NCI-H1930 (cell line): Measurements from ENCODE around the gene ZDHHC9.

Source experiments
- DNase-seq, 2 experiments: peaks; one replicate each; lab custom pipeline; 2025; lab: John Stamatoyannopoulos, UW

ZDHHC9 gene

DNA sequence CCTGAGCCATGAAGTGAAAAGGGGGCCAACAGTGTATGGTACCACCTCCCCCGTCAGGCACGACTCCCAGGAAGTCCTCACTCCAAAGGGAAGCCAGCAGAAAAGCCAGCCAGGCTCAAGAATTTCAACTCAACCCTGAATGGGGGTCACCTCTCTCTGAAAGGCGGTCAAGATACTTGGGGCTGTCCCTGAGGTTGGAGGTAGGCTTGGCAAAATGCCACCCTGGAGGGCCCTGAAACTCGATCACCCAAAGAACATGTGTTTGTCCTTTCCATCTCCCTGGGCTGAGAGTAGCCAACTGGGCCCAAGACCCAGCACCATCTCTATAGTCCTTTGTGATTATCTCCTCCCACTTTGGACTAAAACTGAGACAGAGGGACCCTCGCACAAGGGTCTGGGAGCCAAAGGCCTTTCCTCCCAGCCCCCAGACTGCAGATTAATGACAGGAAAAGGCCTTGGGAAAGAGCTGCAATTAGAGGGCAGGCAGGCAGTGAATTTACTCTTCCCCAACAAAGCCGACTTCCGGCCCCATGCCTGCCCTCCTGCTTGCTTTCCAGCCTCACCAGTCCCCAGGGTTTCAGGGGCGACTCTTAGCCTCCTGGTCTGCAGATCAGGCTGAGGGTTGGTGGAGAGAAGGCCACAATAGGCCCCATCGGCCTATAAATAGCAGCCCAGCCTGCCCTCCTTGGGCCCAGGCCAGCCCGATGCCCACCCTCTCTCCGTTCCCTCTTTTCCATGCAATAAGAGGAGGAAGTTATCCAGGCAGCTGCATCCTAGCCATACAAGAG lies 58.3 kb downstream of the ZDHHC9 start:
- no peak for DNase-seq

DNA sequence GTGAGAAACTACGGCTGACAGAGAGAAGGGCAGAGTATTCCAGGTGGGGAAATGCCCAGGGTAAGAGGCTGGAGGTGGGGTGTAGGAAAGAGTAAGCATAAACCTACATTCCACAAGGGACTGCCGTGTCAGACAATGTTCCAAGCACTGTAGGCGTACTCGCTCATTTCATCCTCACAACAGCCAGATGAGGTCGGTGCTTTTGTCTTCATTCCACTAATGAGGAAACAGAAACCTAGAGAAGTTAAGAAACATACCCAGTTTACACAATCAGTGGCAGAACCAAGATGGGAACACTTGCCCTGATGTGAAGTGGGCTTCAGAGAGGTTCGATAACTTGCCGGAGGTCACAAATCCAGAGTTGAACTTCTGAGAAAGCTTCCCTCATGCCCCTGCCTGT lies 59.3 kb downstream of the ZDHHC9 start:
- no peak for DNase-seq

DNA sequence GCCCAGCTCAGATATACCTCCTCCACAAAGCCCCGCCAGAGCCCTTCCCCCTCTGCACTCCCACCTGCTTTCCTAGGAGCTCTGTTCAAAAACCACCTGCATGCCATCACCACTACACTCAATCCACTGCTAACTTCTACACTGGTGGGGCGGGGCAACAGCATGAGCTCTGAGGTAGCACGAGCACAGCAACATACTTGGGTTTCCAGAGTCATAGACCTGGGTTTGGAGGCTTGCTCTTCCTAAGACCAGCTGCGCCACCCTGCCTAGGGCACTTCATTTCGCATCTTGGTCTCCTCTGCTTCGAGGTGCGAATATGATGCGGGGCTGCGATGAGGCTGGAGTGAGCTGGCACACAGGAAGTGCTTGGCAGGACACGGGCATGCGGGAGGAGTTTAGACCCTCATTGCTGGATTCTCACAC lies 60.4 kb downstream of the ZDHHC9 start:
- no peak for DNase-seq

DNA sequence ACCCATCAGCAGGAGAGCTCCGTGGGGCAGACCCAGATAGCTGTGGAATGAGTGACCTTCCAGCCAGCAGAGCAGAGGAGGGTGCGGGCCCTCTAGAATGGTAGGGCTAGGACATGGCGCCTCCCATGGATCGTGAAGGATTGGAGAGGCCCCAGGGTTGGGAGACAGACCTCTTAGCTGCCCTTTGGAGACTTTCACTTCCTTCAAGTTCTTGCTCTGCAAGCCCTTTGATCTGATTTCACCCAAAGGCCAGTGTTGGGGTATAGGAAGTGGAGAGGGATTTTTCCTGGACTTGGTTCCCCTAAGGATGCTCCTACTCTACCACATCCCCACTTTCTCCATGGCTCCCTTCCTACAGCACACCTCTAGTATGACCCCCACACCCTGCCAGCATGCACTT lies 61.0 kb downstream of the ZDHHC9 start:
- DNase-seq: no peak

DNA sequence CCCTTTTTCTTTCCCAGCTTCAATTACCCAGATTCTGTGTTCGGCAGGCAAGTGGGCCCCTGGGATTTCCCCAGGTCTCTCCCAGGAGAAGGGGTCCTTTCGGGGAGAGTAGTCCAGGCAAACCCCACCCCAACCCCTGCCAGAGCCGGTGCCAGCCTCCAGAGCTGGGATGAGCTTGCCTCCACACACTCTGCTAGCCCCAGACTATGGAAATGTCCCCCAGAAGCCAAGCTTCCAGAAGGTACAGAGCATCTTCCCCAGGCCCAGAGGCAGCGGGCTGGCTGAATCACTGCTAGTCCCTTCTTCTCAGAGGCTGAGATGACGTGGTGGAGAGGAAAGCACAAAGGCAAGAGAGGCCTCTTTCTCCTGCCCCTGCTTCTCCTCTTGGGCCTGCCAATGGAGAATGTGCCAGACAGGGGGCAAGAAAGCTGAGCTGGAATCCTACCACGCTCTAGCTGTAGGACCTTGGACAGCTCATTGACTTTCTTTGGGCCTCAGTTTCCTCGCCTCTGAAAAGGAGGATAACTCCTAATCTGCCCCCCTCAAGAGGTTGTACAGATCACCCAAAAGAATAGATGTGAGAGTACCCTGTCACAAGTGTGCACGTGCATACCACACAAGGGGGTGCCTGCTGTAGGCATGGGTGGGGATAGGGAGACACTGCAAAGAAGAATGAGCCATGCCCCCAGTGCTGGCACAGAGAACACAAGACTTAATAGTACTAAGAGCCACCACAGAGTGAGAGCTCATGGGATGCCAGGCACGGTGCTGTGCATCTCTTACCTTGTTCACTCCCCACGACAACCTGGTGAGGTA lies 61.8 kb downstream of the ZDHHC9 start:
- DNase-seq: no peak

DNA sequence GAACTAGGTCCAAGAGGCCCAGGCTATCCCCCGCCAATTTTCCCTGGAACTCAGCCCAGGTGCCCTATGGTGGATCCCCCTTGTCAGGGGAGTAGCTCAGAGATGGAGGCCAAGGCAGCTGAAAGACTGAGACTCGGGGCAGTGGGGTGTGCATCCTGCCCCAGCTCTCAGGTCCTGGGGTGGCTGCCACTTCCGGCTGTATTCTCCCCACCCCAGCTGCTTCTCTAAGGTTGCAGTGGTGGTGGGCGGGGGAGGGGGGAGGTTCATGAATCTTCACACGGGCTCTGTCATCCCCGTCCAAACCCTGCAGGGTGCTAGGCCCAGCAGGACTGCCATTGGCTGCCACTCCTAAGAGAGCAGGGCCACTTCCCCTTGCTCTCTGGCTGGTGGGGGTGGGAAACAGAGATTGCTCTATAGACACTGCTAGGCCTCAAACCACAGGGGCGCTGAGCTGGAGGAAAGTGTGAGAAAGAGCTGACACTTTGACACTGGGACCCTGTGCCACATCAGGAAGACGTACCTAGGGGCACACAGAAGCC lies 62.5 kb downstream of the ZDHHC9 start:
- DNase-seq: no peak

DNA sequence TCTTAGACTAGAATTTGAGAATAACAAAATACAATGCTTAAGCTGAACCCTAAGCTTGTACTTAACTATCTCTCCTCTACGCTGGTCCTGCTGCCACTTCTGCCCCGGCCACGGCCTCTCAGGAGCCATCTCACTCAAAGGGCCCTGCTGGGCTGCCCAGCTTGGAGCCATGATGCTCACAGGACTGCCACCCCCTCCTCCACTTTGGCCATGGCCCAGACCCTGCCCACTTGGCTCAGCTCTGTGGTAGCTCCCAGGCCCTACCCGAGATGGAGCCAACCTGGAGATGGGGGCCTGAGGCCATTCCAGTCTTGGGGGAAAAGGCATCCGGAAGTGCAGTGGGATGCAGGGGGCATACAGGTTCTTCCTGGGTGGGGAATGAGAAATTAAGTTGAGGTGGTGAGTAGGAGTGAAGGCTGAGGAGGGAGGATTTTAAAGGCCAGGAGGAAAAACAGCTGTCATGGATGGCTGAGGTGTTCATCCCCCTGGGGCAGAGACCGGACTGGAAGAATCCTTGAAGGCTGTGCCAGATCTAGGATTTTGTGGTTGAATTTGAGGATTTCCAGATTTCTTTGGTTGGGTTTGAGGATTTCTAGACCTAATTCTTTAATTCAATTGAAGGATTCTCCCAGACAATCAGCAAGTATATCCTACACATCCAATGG lies 63.1 kb downstream of the ZDHHC9 start:
- no peak for DNase-seq

DNA sequence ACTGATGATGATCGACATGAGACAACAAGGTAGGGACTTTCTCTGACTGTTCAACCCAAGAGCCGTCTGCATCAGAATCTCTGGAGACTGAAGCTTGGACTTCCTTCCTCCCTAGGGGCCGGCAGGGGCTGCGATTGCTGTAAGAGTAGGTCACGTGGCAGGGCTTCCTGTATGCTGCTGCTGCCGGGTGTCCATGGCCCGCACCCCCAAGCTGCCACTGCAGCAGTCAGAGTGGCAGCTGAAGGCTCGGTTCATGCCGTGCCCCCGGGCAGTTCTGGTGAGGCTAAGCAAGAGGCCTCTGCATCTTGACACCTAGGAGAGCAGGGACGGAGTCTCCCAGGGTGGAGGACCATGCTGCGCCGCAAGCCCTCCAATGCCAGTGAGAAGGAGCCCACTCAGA lies 63.9 kb downstream of the ZDHHC9 start, which contains the start of gene SASH3:
SASH3 (plus strand) TSS at position 203 of the 400 bp plus-strand sequence; CDS start at position 352, 149 bp downstream.
- no peak for DNase-seq

DNA sequence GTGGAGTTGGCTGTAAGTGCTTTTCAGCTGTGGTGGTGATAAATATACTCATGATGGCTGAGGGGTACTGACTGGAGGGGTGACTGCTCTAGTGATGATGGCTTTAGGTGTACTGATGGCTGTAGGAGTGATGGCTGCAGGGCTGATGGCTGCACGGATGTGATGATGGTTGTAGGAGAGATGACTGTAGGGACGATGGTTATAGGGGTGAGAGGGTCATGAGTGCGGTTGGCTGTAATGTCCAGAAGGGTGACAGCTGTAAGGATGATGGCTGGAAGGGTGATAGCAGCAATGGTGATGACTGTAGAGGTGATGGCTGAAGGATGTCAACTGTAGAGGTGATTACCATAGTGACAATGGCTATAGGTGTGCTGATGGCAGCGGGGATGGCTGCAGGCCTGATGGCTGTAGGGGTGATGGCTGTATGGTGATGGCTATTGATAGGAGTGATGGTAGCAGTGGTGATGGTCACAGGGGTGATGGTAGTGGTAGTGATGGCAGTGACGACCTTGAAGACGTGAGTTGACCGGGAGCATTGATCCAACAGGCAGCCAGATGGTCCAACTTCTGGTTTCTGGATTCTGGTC lies 64.5 kb downstream of the ZDHHC9 start:
- no peak for DNase-seq

DNA sequence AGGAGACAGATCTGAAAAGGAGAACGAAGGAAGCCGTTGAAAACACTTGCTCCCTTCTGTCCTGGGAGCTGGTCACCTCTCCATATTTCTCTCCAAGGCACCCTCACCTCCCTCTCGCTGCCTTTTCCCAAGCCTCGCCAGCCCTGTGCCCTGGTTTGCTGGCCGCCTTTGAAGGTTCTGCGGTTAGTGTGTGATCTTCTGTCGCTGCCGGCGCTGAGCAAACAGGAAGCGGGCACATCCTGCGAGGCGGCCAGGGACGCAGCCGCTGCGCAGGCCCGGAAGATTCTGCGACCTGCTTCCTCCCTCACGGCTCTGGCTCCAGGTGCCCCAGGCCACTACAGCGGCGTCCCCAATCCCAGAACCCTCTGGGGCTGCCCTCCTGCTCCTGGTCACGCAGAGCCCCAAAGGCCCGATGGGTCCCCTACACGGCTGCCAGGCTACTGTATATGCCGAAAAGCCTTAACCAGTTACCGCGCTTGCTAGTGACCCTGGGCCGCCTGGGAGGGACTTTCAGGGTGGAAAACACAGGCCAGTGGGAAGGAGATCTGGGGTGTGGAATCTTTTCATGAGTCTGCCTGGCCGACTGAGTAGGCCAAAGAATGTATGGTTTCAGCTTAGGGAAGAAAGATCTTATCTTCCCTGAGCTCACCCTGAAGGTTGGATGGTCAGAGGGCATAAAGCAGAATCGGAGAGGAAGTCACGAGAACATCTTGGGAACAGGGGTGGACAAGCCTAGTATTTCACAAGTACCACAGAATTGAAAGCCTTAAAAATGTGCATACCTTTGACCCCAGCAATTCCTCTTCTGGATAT lies 66.3 kb downstream of the ZDHHC9 start:
- no peak for DNase-seq

DNA sequence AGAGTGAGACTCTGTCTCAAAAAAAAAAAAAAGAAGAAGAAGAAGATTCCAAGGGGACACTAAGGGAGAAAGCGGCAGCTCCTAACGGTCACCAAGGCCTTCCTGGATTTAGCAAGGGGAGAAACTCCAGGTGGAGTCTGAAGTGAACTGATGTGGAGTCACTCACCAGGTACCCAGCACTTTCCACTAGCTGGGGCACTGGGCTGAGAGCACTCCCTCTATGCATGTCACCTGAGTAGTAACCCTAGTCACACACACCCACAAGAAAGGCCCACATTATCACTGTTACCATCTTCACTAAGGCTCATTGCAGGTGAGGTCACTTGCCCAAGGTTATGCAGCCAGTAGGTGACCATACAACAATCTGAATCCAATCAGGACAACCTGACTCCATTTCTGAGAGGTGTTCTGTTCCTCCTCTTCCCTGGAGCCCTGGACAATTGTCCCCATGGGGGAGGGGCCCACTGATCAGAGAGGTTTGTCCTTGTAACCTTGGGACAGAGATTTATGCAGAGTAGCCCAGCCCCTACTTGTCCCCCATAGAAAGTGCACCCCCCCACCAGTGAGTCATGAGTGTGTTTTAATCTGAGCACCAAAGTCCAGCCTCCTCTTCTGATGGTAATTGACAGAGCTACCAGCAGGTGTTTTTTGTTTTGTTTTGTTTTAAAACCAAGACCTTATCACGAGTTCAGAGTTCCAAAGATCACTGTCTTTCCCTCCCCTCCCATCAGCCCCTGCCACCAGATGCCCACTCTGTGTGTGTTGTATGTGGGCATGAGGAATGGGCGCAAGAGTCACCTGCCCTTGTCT lies 69.8 kb downstream of the ZDHHC9 start:
- no peak for DNase-seq

DNA sequence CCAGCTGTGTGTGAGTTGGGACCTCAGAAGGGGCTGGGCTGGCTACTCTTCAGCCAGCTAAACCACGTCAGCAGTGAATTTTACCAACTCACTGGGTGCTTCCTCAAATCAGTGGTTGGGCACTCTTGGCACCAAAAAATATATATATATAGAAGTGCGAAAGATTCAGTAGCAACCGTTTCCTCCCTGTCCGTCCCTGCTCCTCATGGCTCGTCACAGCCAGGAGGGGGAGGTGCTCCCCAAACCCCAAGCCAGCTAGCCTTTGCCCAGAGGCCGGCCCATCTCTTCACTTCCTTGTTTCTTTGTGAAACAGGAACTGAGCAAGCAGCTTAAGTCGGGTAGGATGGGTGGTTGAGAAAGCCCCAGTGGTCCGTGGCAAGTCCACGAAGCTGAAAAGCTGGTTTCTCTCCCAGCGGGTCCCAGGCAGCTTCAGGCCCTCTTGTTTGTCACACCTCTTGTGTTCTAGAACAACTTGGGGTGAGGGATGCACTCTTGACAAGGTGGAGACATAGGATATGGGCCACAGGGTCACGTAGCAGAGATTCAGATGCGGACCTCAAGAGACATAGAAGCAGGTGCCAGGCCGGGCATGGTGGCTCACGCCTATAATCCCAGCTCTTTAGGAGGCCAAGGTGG lies 70.8 kb downstream of the ZDHHC9 start:
- no peak for DNase-seq

DNA sequence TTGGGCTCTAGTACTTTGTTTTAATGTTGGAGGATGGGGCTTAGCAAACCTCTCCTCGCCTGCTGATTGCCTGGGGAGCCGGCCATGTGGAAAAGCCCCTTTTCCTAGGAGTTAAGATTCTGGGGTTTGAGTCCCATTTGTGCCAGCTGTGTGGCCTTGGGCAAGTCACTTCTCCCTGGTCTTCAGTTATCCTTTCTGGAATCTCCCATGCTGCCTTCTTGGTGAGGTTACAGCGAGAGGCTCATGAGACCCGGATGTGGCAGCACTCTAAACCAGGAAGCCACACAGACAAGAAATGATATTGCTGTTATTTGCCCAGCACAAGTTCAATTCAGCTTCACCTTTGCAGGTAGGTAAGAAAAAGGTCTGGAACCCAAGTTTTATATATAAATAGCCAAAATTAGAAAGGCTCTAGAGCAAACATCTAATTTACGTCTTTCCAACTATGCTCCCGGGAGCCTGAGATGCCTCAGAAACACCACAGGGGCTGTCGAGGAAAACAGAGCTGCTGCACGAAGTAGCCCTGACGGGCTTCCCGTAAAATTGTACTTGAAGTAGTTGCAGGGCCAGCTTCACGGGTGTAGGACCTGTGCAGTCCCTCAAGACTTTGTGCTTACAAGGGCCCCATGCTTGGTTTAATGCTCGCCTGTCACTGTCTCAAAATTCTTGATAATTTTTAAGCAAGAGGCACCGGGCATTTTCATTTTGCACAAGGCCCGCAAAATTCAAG lies 72.3 kb downstream of the ZDHHC9 start:
- DNase-seq: no peak

DNA sequence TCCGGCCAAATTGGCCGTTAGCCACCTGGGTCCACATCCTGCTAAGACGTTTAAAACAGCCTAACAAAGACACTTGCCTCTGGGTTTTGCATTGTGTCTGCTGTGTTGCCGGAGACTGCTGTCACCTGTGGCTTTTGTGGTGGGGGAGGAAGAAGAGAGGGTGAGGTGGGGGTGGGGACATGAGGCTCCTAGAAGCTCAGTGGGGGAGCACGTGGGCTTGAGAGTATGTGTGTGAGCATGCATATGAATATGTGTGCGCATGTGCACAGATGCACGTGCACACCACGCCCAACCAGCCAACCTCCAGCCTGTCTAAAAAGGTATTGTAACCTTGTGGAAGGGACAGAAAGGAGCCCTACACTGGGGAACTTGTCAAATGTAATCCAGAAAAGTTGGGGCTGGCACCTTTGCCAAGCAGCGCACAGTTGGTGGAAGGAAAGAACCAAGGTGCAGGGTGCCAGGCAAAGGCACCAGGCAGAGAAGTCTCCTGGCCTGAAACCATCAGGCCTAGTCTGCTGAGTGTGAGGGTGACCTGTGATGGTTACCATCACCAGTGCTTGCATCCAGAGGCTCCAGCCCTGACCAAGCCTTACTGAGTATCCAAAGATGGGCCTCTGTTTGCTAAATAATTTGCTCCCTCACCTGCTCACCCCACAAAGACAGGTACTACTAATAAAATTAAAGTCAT lies 74.1 kb downstream of the ZDHHC9 start:
- no peak for DNase-seq

DNA sequence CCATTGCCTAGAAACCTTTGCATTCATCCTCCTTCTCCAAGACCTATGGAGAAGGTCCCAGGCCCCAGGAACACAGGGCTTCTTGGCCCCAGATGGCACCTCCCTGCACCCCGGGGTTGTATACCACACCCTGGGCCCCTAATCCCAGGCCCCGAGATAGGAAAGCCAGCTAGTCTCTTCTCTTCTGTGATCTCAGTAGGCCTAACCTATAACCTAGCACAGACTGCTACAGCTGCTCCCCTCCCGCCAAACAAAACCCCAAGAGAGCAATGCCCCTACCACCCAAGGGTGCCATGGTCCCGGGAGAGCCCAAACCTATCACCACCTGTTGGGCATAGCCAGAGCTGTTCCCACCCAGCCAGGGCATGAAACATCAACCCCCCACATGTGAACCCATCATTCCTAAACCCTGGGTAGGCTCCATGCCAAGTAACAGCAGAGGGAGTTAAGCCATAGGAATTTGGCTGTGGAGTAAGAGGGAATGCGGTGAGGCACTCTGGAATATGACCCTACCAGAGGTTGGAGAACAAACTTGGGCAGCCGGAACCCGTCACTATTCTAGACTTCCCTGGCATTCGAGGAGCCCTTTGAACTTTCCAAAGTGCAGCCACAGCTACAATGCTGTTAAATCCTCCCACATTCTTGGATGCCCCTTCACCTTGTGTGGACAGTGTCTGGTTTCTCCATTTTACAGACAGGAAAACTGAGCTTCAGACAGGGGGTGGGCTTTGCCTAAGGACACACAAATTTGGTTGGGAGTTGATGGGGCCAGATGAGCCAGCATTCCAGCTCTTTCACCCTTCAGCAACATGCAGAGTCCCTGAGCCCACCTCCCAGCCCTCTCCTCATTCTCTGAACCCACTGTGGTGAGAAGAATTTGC lies 74.9 kb downstream of the ZDHHC9 start:
- DNase-seq: no peak

DNA sequence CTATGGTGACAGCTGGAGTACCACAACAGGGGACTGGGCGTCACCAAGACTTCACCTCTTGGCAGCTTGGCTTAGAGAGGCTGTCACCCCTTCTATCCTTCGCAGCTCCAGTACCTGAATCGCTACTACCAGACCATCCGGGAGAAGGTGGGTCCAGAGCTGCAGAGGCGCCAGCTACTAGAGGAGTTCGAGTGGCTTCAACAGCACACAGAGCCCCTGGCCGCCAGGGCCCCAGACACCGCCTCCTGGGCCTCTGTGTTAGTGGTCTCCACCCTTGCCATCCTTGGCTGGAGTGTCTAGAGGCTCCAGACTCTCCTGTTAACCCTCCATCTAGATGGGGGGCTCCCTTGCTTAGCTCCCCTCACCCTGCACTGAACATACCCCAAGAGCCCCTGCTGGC lies 75.5 kb downstream of the ZDHHC9 start:
- DNase-seq: no peak

DNA sequence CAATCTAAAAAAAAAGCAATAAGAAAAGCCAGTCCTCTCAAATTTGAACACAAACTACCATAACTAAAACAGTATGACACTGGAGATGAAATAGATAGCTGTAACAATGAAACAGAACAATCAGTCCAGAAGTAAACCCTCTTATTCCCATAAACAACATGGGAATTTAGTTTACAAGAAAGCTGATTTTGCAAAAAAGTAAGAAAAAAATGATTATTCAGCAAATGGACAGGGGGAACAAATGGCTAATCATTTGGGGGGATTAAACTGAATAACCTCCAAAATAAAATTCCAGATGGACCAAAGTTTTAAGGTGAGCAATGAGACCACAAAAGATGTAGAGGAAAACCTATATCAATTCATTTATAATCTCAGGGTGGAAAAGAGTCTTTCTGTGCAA lies 80.0 kb downstream of the ZDHHC9 start:
- DNase-seq: no peak

DNA sequence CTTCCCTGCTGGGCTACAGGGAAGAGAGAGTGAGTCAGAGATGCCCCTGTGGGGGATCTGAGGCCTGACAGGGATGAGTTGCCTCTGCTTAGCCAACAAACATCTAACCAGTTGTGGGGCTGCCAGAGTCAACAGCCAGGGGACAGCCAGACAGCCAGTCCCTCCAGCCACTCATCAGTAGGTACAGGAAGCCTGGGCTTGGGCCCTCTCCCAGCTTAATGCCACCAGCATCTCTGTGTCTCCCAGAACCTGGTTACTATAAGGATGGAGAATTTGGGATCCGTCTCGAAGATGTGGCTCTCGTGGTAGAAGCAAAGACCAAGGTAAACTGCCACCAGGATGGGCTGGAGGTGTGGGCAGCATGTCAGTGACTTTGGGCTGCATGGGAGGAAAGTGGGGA lies 81.2 kb downstream of the ZDHHC9 start:
- DNase-seq: no peak
